Pancreas (tissue), 10 donors: ENCODE measurements around the gene RGS7. TPM values are rescaled to one million over a fixed set of nuclear protein-coding genes. Genes with fewer than 3 reads are reported as not detected.

Experiments
- ATAC-seq, 4 donors: fragments of 200-7000 bp; cut with Tn5 transposase; one replicate each; pipeline versions ENCODE4 v1.8.0 to v1.9.1; 2020; ENCODE audit warnings: mild to moderate bottlenecking in 4 of 4, moderate library complexity in 4 of 4
- DNase-seq, 6 donors: peaks; one replicate each; pipeline ENCODE4 v3.0.0-alpha.2; 2020
- FAIRE-seq: peaks from 2 replicates; lab custom pipeline; 2012; peaks lifted over from hg19 to GRCh38; lab: Jason Lieb, UNC
- H3K27ac ChIP-seq, 4 donors: fragments of 200-600 bp; sonication (generic); 1 replicate in 3 of 4; 2 replicates in 1 of 4; pipeline versions ENCODE4 v1.5.0 to v1.8.0; 2020
- H3K27me3 ChIP-seq, 4 donors: fragments of 200-600 bp; one replicate each; pipeline ENCODE4 v1.8.0; 2021
- H3K36me3 ChIP-seq, 3 donors: fragments of 200-600 bp; sonication (generic) in 1 of 3; one replicate each; pipeline versions ENCODE4 v1.5.0 to v1.8.0; 2020 to 2021
- H3K4me1 ChIP-seq, 3 donors: fragments of 200-600 bp; one replicate each; pipeline ENCODE4 v1.8.0; 2021
- H3K4me3 ChIP-seq, 4 donors: fragments of 200-600 bp; sonication (generic) in 2 of 4; one replicate each; pipeline versions ENCODE4 v1.5.0 to v1.8.0; 2020 to 2021
- H3K9me3 ChIP-seq, 4 donors: fragments of 200-600 bp; one replicate each; pipeline ENCODE4 v1.8.0; 2021
- WGBS, 2 donors: extraction: QIAGEN DNeasy Blood & Tissue Kit; methylation state at CpG; one replicate each; pipeline ENCODE4 v1.1.7; 2013; 5-methylcytosine and 5-hydroxymethylcytosine counted together
- intact Hi-C, 3 donors: fragments of 100-400 bp; cut with DNase I; formaldehyde crosslinking; loops; one replicate each; pipeline versions ENCODE4 v1.11.1 to v1.14.2; 2022
- polyA plus RNA-seq, 2 donors: library from polyadenylated mRNA; stranded (reverse); fragments of 200-250 nt; gene quantifications; one replicate each; pipeline ENCODE4 v1.2.3, GENCODE V29; 2013
- total RNA-seq, 6 donors: library from RNA; stranded (reverse); fragmentation: NEBNext Ultra II Directional in 4 of 6; extraction: Animal tissue kit (Norgen Biotek cat#: 25700) in 4 of 6; gene quantifications; one replicate each; pipeline versions ENCODE4 v1.2.1 to v1.2.4, GENCODE V29; 2021 to 2023
- TF ChIP-seq, protein P1 (sequence below), 4 donors: fragments of 200-600 bp; sonication (generic) in 3 of 4; IDR thresholded peaks; one replicate each; pipeline versions ENCODE4 v1.5.0 to v1.8.0; 2021; ENCODE audit warnings: antibody characterized with exemption in 4 of 4
- donor health status: healthy with polysubstance abuse.
- donor health status: DM: no; HTN: no; CAD: no; lungs with moderate emphysema.
- donor health status: DM: no; HTN: no; CAD: no.
- donor health status: control.
- donor health status: control.
- donor health status: Bipolar disorder and iron deficiency.
- donor health status: DM: yes; HTN: yes; CAD: no.
- donor health status: DM: no; HTN: no; CAD: no.
- donor health status: DM: no; HTN: no; CAD: no.
- donor health status: DM: yes; HTN: yes; CAD: no.

Gene RGS7
- total and polyA plus RNA-seq, 8 donors, result 0.08 to 4.2 (median 0.33) TPM

DNA sequence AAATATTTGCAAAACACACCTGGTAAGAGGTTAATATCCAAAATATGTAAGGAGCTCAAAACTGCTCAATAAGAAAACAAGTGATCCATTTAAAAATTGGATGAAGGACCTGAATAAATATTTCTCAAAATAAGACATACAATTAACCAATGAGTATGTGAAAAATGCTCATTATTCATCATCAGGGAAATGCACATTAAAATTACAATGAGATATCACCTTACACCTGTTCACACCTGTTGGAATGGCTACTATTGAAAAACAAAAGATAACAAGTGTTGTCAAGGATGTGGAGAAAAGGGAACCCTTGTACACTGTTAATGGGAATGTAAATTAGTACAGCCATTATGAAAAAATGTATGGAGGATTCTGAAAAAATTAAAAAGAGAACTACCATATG is 609.1 kb downstream of the RGS7 start:
- no peak overlapping the region for H3K27ac ChIP-seq
- H3K4me1 ChIP-seq, result no peaks in the 10 kb centered on the region
- H3K9me3 ChIP-seq, result no peaks in the 10 kb centered on the region
- H3K4me3 ChIP-seq, result no peak overlapping the region
- TF ChIP-seq, protein P1, sequence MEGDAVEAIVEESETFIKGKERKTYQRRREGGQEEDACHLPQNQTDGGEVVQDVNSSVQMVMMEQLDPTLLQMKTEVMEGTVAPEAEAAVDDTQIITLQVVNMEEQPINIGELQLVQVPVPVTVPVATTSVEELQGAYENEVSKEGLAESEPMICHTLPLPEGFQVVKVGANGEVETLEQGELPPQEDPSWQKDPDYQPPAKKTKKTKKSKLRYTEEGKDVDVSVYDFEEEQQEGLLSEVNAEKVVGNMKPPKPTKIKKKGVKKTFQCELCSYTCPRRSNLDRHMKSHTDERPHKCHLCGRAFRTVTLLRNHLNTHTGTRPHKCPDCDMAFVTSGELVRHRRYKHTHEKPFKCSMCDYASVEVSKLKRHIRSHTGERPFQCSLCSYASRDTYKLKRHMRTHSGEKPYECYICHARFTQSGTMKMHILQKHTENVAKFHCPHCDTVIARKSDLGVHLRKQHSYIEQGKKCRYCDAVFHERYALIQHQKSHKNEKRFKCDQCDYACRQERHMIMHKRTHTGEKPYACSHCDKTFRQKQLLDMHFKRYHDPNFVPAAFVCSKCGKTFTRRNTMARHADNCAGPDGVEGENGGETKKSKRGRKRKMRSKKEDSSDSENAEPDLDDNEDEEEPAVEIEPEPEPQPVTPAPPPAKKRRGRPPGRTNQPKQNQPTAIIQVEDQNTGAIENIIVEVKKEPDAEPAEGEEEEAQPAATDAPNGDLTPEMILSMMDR (IDR thresholded peaks at IDR 0.05), result no peak
- no peaks in the 10 kb centered on the region for H3K27me3 ChIP-seq
- FAIRE-seq (no peak), ATAC-seq (no peak), DNase-seq (no peak)
- intact Hi-C loops, result no loop called here
- H3K36me3 ChIP-seq, result no peaks in the 10 kb centered on the region

DNA sequence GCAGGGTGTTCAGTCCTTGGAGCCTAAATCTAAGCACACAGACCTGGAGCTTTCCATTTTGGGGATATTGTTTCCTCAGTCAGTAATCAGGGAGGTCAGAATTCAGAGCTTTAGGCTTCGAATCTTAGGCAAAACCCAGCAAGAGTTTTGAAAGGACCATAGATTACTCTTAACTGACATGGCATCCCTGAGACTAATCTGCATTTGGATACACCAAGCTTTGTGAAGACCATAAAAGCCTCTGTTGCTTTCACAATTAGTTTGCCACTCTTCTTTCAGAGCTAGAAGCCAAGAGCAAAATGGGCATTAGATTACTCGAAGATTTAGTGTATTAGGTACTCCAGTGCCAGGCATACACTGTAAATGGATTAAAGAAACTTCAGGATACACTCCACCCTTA is 613.3 kb downstream of the RGS7 start:
- Histone ChIP-seq H3K9me3 (no peaks in the 10 kb centered on the region), H3K4me1 (no peaks in the 10 kb centered on the region), H3K36me3 (no peaks in the 10 kb centered on the region), H3K27me3 (no peaks in the 10 kb centered on the region), H3K27ac (no peak overlapping the region), H3K4me3 (no peak overlapping the region)
- no peak for FAIRE-seq
- DNase-seq, result no peak
- 34 to 49% methylated on average over 2 of the region's 2 CpGs for WGBS, 2 donors
- TF ChIP-seq, protein P1 (IDR thresholded peaks at IDR 0.05), result no peak
- intact Hi-C loops, result no loop called here
- ATAC-seq, result no peak

DNA sequence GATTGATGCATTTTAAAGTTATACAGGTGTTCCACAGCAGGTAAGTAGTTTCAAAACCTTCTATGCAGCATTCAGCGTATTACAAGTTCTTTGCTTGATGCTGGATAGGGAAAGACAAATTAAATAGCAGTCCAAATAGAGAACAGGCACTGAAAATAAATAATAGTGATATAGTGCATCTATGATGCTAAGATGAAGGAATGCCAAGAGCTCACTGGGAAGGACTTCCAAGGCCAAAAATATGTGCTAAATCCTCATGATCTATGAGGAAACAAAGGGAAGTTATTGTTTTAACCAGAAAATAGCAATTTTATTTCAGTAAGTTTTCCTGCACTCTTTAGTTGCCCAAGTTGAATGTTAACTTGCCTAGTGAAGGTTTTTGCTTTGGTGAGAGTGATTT is 617.3 kb downstream of the RGS7 start:
- DNase-seq, result no peak
- 47 to 62% methylated on average over 1 of the region's 1 CpG for WGBS, 2 donors
- H3K27ac ChIP-seq, result no peak overlapping the region
- no peaks in the 10 kb centered on the region for H3K4me1 ChIP-seq
- FAIRE-seq, result no peak
- H3K9me3 ChIP-seq, result no peaks in the 10 kb centered on the region
- H3K4me3 ChIP-seq, result no peak overlapping the region
- H3K36me3 ChIP-seq, result no peaks in the 10 kb centered on the region
- TF ChIP-seq, protein P1 (IDR thresholded peaks at IDR 0.05), result no peak
- intact Hi-C loops, result no loop called here
- no peak for ATAC-seq
- no peaks in the 10 kb centered on the region for H3K27me3 ChIP-seq

DNA sequence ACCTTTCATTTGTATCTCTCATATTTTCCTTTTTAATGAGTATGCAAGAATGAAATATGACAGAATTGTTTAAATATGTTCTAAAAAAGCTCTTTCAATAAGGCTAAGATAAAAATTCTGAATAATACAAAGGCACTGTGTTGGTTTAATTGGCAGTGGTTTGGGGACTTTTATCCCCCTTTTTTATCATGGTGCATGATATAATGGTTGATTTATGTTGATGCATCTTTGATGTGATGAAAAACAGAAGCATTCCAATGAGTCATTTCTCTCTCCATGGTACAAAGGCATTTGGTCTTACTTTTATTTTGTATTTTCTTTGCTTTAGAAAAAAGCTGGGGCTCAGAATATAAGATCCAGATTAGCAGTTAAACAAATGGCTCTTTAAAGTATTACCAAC is 617.9 kb downstream of the RGS7 start:
- H3K9me3 ChIP-seq, result no peaks in the 10 kb centered on the region
- FAIRE-seq (no peak), ATAC-seq (no peak), DNase-seq (no peak)
- H3K4me1 ChIP-seq, result no peaks in the 10 kb centered on the region
- H3K27ac ChIP-seq, result no peak overlapping the region
- TF ChIP-seq, protein P1 (IDR thresholded peaks at IDR 0.05), result no peak
- H3K4me3 ChIP-seq, result no peak overlapping the region
- no peaks in the 10 kb centered on the region for H3K36me3 ChIP-seq
- intact Hi-C loops, result no loop called here
- peaks cover 0 to 3% (median 0%) of the 10 kb centered on the region in 4 donors for H3K27me3 ChIP-seq

DNA sequence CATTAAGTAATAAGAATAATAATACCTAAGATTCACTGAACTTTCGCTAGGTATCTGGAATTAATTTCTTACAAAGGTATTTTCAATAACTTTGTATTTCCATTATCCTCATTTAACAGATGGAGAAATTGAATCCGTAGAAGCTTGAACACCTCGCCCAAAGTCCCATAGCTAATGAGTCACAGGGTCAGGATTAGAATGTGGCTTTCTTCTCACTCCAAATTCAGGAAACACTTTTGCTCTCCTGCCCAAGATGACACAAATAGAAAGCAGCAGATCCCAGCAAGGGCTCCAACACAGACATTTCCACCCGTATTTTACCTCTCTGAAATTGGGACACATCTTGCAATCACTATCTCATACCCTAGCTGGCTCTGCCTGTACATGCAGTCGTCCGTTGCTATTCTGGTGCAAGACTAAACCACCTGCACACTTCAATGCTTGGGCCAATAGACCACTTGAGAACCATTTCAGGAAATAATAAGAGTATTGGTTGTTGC is 619.2 kb downstream of the RGS7 start:
- ATAC-seq, result no peak
- peaks cover 0 to 4% (median 0%) of the 10 kb centered on the region in 4 donors for H3K27me3 ChIP-seq

More for the DNA sequence above, 619.2 kb downstream of the RGS7 start:
- FAIRE-seq (no peak), DNase-seq (no peak)
- TF ChIP-seq, protein P1 (IDR thresholded peaks at IDR 0.05), result no peak
- Histone ChIP-seq H3K36me3 (no peaks in the 10 kb centered on the region), H3K9me3 (no peaks in the 10 kb centered on the region), H3K4me1 (no peaks in the 10 kb centered on the region), H3K27ac (no peak overlapping the region), H3K4me3 (no peak overlapping the region)
- intact Hi-C loops, result no loop called here
- WGBS, 2 donors, result 57 to 73% methylated on average over 6 of the region's 6 CpGs
